Left forelimb (tissue), 1 donor: Measurements from ENCODE around the gene TP53INP2.
A peak's percentile ranks its signal among the peaks of the same experiment; 100 is the strongest.
"Not testable (repeated sequence)": the region's sequence is repeated elsewhere in the genome, so short reads cannot be mapped to it uniquely, and the experiment has no call there.

ENCODE experiments used
- DNase-seq: peaks from one replicate; pipeline ENCODE4 v3.0.0-alpha.2; 2018; ENCODE audit warnings: low spot score

Gene TP53INP2

GRCh38 chr20:34705397-34706301, 1.5 kb downstream of the TP53INP2 start:
- no peak for DNase-seq

GRCh38 chr20:34706302-34706875, 2.2 kb downstream of the TP53INP2 start:
- no peak for DNase-seq

- DNase-seq = no peak
These were observed 3.0 kb downstream of the TP53INP2 start for GRCh38 chr20:34706912-34707784.

GRCh38 chr20:34708621-34709043, 4.5 kb downstream of the TP53INP2 start:
- DNase-seq = no peak

GRCh38 chr20:34709044-34709830, 5.1 kb downstream of the TP53INP2 start:
- DNase-seq = peak; percentile 91

- DNase-seq = no peak
These were observed 5.9 kb downstream of the TP53INP2 start for GRCh38 chr20:34709831-34710567.

GRCh38 chr20:34710568-34710839, 6.4 kb downstream of the TP53INP2 start:
- no peak for DNase-seq

DNA sequence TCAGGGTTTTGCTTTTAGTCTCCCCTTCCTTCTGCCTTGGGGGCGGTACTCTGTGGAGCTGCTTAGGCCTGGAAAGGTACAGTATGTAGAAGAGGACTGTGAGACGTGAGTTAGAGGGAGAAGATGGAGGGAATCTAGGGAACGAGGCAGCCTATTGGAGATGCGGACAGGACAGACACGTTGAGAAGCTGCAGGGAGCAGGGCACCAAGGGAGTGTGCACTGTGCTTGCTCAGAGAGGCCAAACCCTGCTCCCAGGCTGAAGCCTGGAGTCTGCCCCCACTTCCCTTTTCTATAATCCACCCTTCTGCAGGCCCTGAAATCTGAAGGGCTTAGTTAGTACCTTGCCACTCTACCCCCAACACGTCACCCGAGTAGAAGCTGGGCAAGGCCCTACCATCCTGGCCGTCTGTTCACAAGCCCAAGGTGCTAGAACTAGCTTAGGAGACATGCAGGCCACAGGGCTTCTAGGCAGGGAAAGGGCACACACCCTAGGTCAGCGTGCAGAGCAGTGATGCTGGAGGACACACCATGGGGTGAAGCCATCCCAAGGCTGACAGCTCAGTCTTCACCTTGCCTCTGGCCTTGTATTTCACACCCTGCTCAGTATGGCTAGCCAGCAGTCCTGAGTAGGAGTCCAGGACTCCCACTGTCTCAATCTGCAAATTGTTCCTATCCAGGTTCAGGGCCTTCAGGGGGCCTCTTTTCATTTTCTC, 6.9 kb downstream of the TP53INP2 start:
- no peak for DNase-seq

GRCh38 chr20:34711813-34712430, 7.8 kb downstream of the TP53INP2 start:
- DNase-seq = no peak

DNA sequence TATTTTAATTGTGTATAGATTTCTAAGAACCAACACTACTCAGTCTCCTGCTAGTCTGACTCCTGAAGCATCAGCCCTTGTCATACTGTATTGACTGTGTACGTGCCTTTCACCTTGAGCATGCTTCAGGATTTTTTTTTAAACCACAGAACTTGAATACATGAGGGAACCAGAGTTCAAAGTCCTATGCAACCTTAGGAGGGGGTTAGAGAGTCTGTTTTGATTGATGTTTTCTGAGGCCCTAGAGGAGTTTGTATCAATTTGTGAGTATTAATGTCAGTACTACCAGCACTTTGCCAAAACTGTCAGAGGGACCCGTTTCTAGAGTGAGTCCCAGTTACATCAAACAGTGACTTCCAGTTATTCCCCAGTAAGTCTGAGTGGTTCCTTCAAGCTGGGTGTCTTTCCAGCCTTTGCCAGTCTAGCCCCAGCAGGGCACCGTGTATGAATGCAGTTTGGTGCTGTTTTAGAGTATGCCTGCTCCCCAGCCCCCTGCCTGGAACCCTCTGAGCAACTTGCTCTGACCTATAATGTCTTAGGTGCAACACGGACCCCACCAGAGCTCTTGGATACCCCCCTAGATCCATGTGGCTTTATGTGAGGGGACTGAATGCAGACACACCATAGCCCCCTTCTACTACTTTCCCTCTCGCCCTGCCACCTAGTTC, 8.5 kb downstream of the TP53INP2 start:
- DNase-seq = no peak

DNA sequence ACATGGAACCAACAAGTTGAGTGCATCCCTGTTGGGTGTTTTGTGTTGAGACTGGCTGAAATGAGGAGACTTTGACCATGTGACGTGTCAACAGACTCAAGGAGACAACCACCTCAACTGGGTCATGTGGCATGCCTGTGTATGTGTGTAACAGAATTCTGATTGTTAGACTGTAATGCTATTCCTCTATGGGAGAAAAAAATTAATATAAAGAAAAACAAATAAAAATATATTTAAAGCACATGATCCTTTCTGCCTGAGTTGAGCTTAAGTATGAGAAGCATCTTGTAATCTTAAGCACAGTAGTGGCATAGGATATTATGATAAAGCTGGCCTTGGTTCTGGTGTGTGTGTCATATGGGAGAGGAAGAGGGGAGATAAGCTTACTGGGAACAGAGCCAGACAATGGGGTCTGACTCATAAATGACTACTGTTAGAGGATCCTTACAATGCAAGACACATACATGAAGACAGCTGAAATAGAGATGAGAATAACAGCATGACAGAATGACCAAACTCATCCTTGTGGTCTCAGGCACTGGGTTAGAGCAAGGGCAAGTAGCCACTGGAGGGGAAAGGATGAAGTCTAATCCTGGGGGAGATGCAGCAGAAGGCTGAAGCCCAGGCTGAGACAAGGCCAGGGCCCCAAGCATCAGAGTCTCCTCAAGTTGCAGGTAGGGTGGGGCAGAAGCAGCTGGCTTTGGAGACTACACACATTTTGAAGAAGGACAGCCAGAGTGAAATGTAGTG, 9.2 kb downstream of the TP53INP2 start:
- DNase-seq = no peak

DNA sequence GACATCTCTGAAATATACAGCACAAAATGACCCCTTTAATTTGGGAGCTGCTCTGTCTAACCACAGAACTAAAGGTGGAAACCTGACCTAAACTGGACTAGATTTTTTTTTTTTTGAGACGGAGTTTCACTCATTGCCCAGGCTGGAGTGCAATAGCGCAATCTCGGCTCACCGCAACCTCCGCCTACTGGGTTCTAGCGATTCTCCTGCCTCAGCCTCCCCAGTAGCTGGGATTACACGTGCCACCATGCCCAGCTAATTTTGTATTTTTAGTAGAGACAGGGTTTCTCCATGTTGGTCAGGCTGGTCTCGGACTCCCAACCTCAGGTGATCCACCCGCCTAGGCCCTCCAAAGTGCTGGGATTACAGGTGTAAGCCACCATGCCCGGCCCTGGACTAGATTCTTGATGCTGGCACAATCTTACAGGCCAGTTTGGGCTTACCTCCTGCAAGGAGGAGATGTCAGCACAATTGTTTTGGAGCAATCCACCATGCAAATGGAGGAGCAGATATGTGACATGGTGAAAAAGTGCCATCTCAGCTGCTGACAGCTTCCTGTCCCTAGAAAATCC, 9.9 kb downstream of the TP53INP2 start:
- DNase-seq = not testable (repeated sequence)

DNA sequence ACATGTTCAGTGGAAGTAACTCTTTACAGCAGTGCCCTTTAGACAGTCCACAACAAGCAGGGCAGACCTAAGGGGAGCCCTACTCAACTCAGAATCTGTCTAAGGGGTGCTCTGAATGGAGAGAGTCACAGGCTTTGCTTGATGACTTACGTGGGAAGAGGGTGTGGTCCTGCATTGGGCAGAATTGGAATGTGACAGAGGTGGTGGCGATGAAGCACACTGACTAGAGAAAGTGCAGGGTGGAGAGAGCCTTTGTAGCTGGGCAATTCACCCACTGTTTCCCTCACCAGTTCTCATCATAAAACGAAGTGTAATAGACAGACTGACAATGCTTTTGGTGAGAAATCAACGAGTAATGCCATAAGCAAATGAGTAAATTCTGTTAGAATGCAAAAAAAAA, 11.2 kb downstream of the TP53INP2 start:
- no peak for DNase-seq

DNA sequence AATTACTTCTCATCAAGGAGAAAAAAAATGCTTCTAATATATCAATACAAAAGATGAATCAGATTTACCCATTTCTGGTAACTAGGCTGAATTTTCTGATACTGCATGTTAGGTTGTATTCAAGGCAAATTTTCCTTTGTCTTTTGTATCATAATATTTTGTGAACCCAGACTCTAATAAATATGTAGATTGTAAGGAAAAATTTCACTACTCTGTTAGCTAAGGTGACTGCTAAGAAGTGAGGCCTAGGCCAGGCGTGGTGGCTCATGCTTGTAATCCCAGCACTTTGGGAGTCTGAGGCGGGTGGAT, 12.7 kb downstream of the TP53INP2 start:
- DNase-seq = no peak

DNA sequence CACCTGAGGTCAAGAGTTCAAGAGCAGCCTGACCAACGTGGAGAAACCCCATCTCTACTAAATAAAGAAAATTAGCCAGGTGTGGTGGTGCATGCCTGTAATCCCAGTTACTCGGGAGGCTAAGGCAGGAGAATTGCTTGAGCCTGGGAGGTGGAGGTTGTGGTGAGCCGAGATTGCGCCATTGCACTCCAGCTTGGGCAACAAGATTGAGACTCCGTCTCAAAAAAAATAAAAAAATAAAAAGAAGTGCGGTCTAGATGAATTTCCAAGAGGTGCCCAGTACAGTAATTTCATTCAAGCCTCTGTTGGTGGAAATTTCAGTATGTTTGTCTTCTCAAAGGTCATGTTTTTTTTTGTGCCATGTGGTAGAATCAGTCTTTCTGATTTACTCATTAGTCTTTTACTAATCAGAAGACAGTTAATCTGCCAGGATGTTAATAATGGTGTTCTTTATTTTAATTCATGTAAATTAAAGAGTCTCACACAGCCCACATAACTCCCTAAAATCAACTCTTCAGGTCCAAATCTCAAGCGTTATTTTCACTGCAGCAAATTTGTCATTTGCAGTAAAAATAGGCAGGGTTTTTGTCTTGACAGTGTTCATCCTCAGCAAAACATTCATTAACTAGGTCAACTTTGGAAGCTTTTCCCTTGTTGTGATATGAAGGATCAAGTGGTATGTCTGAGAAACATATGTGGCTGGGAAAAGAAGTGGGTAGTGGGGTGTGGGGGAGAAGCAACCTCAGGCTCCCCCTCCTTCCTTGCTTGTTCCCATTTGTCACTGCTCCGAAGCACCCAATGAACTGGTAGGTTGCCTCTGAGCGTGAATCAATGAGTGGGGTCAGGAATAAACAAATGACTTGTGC, 13.3 kb downstream of the TP53INP2 start:
- DNase-seq = no peak

DNA sequence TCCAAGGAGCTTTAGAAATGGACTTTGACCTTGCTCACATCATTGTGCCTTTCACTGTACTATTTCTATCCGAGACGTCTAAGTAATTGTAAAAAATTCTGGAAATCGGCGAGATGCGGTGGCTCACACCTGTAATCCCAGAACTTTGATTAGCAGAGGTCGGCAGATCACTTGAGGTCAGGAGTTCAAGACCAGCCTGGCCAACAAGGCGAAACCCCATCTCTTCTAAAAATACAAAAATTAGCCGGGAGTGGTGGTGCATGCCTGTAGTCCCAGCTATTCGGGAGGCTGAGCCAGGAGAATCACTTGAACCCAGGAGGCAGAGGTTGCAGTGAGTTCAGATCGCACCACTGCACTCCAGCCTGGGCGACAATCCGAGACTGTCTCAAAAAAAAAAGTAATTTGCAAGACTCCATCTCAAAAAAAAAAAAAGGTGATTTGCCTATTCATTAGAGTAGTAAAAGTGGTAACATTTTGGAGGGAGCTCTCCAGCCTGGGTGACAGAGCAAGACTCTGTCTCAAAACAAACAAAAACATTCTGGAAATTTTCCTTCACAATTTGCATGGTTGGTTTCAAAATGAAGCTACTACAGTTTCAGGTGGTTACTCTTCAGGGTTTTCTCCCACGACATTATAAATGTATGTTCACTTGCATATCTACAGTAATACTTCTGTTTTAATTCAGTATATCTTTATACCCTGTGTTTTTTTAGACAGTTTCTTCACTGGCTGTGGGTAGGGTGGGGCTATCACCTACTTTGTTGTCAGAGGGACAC, 15.3 kb downstream of the TP53INP2 start:
- DNase-seq = not testable (repeated sequence)

- no peak for DNase-seq
These were observed 16.1 kb downstream of the TP53INP2 start for GRCh38 chr20:34720266-34720665.
